Fibroblast of the aortic adventitia (primary cell): ENCODE results near the gene UVRAG. TPM values are rescaled to one million over a fixed set of nuclear protein-coding genes. Genes with fewer than 3 reads are reported as not detected.

Experiments used
- DNase-seq: peaks from one replicate; pipeline ENCODE4 v3.0.0-alpha.2; 2010; ENCODE audit warnings: low read depth
- H3K4me3 ChIP-seq: 2 replicates; pipeline ENCODE4 v1.5.1; 2011; ENCODE audit warnings: low read depth, mild to moderate bottlenecking, control low read depth, low read length, moderate library complexity
- total RNA-seq: library from RNA; depleted of rRNA; stranded (reverse); fragments of >200 nt; gene quantifications from 2 replicates; pipeline ENCODE4 v1.2.3, GENCODE V29; 2012; ENCODE audit warnings: low replicate concordance
- TF ChIP-seq, protein P1 (sequence below): IDR thresholded peaks from 2 replicates; pipeline ENCODE4 v1.5.1; 2011; ENCODE audit warnings: mild to moderate bottlenecking, low read length, control low read depth, inconsistent platforms; ENCODE audit not compliant: insufficient read depth

The UVRAG gene
- total RNA-seq, 1 donor = 21.6 TPM

DNA sequence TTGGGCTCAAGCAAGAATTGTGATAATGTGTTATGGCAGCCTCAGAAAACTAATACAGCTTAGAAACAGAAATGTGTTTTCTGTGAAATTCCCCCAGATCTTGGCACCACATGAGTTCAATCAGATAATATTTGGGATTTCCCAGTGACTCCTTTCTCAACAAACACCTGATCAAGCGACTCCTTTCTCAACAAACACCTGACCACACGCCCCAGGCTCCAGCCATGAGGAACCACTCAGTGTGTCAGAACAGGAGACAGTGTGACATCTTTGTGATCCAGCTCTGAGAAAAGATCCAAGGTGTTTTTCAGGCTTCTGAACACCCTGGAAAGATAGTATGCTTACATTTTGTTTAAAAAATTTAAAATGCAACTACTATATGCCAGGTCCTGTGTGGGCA, 1.9 kb upstream of the UVRAG start:
- no peak overlapping the region for H3K4me3 ChIP-seq
- DNase-seq = no peak
- TF ChIP-seq, protein P1, sequence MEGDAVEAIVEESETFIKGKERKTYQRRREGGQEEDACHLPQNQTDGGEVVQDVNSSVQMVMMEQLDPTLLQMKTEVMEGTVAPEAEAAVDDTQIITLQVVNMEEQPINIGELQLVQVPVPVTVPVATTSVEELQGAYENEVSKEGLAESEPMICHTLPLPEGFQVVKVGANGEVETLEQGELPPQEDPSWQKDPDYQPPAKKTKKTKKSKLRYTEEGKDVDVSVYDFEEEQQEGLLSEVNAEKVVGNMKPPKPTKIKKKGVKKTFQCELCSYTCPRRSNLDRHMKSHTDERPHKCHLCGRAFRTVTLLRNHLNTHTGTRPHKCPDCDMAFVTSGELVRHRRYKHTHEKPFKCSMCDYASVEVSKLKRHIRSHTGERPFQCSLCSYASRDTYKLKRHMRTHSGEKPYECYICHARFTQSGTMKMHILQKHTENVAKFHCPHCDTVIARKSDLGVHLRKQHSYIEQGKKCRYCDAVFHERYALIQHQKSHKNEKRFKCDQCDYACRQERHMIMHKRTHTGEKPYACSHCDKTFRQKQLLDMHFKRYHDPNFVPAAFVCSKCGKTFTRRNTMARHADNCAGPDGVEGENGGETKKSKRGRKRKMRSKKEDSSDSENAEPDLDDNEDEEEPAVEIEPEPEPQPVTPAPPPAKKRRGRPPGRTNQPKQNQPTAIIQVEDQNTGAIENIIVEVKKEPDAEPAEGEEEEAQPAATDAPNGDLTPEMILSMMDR = no peak

DNA sequence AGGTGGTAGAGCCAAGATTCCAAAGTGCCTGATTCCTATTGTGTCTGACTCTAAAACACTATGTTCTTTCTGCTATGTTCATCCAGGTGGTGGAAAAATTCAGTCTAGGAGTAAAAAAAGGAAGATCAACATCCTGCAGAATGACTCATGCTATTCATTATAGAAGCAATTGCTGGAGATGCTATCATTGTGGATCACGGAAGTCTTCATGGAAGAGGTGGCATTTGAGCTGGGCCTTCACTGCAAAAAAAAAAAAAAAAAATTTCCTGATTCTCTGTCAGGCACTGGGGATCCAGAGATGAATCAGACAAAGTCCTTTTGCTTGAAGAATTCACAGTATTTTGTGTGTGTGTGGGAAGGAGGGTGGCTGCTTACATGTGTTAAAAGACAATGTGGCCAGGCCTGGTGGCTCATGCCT, 1.4 kb upstream of the UVRAG start:
- no peak for DNase-seq
- H3K4me3 ChIP-seq = no peak overlapping the region
- TF ChIP-seq, protein P1 = no peak

DNA sequence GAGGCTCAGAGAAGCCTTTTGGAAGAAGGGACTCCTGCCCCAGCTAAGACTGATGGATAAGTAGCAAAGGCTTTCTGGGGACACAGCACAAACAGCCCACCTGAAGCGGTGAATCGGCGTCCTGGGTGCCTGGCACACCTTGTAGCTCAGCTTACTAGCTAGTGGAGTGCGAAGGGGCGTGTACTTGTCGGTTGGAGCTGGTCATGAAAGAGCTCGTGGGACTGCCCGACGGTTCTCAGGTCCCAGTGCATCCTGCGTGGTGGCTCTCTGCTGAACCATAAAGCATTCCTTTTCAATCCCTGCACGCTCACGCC, 690 bp upstream of the UVRAG start:
- TF ChIP-seq, protein P1 = no peak
- no peak for DNase-seq
- peak overlapping the region; percentile 79 for H3K4me3 ChIP-seq

DNA sequence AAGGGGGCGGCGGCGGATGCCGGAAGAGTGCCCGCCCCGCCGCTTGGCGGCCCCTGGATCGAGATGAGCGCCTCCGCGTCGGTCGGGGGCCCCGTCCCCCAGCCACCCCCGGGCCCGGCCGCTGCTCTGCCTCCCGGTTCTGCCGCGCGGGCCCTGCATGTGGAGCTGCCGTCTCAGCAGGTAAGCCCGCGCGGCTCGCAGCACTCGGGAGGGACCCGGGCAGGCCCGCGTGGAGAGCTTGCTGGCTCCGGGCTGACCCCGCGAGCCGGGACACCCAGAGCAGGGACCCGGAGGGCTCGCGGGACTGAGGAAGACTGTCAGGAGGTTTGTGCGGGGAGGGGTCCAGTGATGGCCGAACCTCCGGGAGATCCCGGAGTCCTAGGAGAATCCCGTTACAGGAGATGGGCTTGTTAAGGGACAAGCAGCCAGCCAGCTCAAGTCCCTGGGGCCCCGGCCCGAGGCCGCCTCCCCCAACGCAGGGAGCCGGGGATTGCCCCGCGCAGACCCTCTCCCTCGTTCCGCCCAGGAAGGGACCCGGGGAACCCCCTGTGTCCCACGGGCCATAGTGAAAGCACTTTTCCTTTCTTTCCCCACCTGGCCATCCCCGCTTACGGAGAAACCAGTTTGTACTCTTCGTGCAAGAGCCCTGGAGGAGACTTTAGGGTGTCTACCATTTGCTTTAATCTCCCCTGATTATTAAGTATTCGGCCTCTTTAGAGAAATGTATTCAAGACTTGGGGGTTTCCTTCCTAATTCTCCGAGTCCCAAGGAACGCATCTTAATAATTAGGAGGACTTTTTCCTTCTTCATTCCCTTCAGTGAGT, 547 bp downstream of the UVRAG start:
- H3K4me3 ChIP-seq = peak overlapping the region; percentile 84
- peak; percentile 27 for DNase-seq
- TF ChIP-seq, protein P1 = no peak

DNA sequence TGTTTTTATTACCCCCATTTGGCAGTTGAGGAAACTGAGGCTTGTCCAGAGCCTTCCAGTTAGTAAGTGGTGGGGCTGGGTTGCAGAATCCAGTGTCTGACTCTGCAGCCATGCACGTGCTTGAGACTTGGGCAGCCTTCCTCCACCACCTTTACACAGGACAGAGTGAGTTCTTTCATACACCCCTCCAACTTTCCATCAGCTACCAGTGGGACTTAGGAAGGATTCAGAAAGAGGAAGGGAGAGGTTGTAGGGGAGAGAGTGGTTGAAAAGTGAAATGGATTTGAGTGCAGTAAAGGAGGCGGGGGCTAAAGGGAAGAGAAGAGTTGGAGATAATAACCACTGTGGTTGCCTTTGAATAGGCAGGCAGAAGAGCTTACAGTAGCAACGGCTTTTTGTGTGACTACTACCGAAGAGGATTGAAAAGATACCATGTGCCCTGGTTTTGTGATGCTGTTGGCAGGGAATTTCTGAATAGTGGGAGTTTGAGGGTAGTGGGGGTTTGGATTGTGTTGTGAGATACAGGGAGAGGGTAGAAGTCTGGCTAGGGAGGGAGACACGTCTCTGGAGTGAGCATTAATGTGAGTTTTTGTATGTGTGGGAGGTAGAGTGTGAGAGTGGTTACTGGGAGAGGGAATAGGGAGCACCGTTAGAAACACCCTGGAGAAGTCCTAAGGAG, 1.7 kb downstream of the UVRAG start:
- no peak for DNase-seq
- TF ChIP-seq, protein P1 = no peak
- H3K4me3 ChIP-seq = peak overlapping the region; percentile 84

DNA sequence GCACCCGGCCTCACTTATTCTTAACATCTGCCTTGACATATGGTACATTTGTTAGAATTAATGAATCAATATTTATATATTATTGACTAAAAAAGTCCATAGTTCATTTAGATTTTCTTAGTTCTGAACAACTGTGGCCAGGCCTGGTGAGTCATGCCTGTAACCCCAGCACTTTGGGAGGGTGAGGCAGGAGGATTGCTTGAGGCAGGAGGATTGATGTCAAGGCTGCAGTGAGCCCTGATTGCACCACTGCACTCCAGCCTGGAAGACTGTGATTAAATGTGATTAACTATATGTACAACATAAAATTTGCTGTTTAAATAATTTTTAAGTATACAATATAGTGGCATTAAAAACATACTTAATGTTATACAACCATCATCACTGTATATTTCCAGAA, 5.6 kb downstream of the UVRAG start:
- TF ChIP-seq, protein P1 = no peak
- peak; percentile 39 for DNase-seq
- no peak overlapping the region for H3K4me3 ChIP-seq
